ENCODE measurements around the gene SLC16A1.

SLC16A1 gene

GRCh38 chr1:112925015-112925414, 31.0 kb downstream of the SLC16A1 start:
- TF ChIP-seq TCF12 (IDR thresholded peaks at IDR 0.05; ENCODE audit: low read depth): no peak
- TF ChIP-seq RAD21 (IDR thresholded peaks at IDR 0.05; ENCODE audit: low read depth): no peak
- TF ChIP-seq EP300 (IDR thresholded peaks at IDR 0.05; ENCODE audit: borderline replicate concordance): no peak
- no peak for TF ChIP-seq TEAD4 (IDR thresholded peaks at IDR 0.05)
- no peak for TF ChIP-seq TAF1 (IDR thresholded peaks at IDR 0.05; ENCODE audit: low read depth)
- no peak for TF ChIP-seq FOXM1 (IDR thresholded peaks at IDR 0.05; ENCODE audit: borderline replicate concordance, low read depth)
- TF ChIP-seq USF1 (IDR thresholded peaks at IDR 0.05): no peak
- no peak for TF ChIP-seq REST (IDR thresholded peaks at IDR 0.05; ENCODE audit: low read depth)
- TF ChIP-seq EGR1 (IDR thresholded peaks at IDR 0.05): no peak
- TF ChIP-seq YY1 (IDR thresholded peaks at IDR 0.05; ENCODE audit: low read depth): no peak
- TF ChIP-seq CREB1 (IDR thresholded peaks at IDR 0.05; ENCODE audit: low read depth): no peak
- no peak for TF ChIP-seq NFIC (IDR thresholded peaks at IDR 0.05)

GRCh38 chr1:112923959-112924349, 32.0 kb downstream of the SLC16A1 start:
- TF ChIP-seq TCF12 (IDR thresholded peaks at IDR 0.05; ENCODE audit: low read depth) (no peak), YY1 (IDR thresholded peaks at IDR 0.05; ENCODE audit: low read depth) (no peak), USF1 (IDR thresholded peaks at IDR 0.05) (no peak), REST (IDR thresholded peaks at IDR 0.05; ENCODE audit: low read depth) (no peak), TAF1 (IDR thresholded peaks at IDR 0.05; ENCODE audit: low read depth) (no peak), EP300 (IDR thresholded peaks at IDR 0.05; ENCODE audit: borderline replicate concordance) (no peak), CEBPB (IDR thresholded peaks at IDR 0.05) (no peak), TEAD4 (IDR thresholded peaks at IDR 0.05) (no peak), MAX (IDR thresholded peaks at IDR 0.05) (no peak), NFIC (IDR thresholded peaks at IDR 0.05) (no peak), ZBTB7A (IDR thresholded peaks at IDR 0.05; ENCODE audit: low read depth) (no peak), RAD21 (IDR thresholded peaks at IDR 0.05; ENCODE audit: low read depth) (no peak)

GRCh38 chr1:112923234-112923958, 32.6 kb downstream of the SLC16A1 start:
- TF ChIP-seq RAD21 (IDR thresholded peaks at IDR 0.05; ENCODE audit: low read depth) (no peak), EGR1 (IDR thresholded peaks at IDR 0.05) (no peak), EP300 (IDR thresholded peaks at IDR 0.05; ENCODE audit: borderline replicate concordance) (no peak), TCF12 (IDR thresholded peaks at IDR 0.05; ENCODE audit: low read depth) (no peak), CREB1 (IDR thresholded peaks at IDR 0.05; ENCODE audit: low read depth) (no peak)

GRCh38 chr1:112911506-112912220, 44.3 kb downstream of the SLC16A1 start:
- TF ChIP-seq CEBPB (IDR thresholded peaks at IDR 0.05) (no peak), EP300 (IDR thresholded peaks at IDR 0.05; ENCODE audit: borderline replicate concordance) (no peak), FOXM1 (IDR thresholded peaks at IDR 0.05; ENCODE audit: borderline replicate concordance, low read depth) (no peak), USF1 (IDR thresholded peaks at IDR 0.05) (no peak), TEAD4 (IDR thresholded peaks at IDR 0.05) (no peak), MAX (IDR thresholded peaks at IDR 0.05) (no peak), RAD21 (IDR thresholded peaks at IDR 0.05; ENCODE audit: low read depth) (no peak), EGR1 (IDR thresholded peaks at IDR 0.05) (no peak), NFIC (IDR thresholded peaks at IDR 0.05) (no peak), TCF12 (IDR thresholded peaks at IDR 0.05; ENCODE audit: low read depth) (no peak), REST (IDR thresholded peaks at IDR 0.05; ENCODE audit: low read depth) (no peak), ZBTB7A (IDR thresholded peaks at IDR 0.05; ENCODE audit: low read depth) (no peak), CREB1 (IDR thresholded peaks at IDR 0.05; ENCODE audit: low read depth) (no peak), TAF1 (IDR thresholded peaks at IDR 0.05; ENCODE audit: low read depth) (no peak)

All from Ishikawa (cell line).